ENCODE data around the gene IFT57. TPM values are rescaled to one million over a fixed set of nuclear protein-coding genes. Genes with fewer than 3 reads are reported as not detected.

The IFT57 gene
- total RNA-seq, 2 experiments from 2014 or later = 34.9 to 35.3 TPM

- no peaks in the 10 kb centered on the region for H3K9me3 Mint-ChIP-seq
- H3K4me3 Mint-ChIP-seq = no peak overlapping the region
- H3K27me3 Mint-ChIP-seq = no peaks in the 10 kb centered on the region
- H3K36me3 Mint-ChIP-seq = no peaks in the 10 kb centered on the region
- no peak overlapping the region for H3K27ac Mint-ChIP-seq
- peaks cover 22% of the 10 kb centered on the region for H3K4me1 Mint-ChIP-seq
- DNase-seq = no peak
These were observed 107.7 kb downstream of the IFT57 start for GRCh38 chr3:108114423-108115065.

GRCh38 chr3:108113975-108114374 lies 108.2 kb downstream of the IFT57 start:
- no peaks in the 10 kb centered on the region for H3K36me3 Mint-ChIP-seq
- no peak overlapping the region for H3K4me3 Mint-ChIP-seq
- H3K27ac Mint-ChIP-seq = no peak overlapping the region
- H3K9me3 Mint-ChIP-seq = no peaks in the 10 kb centered on the region
- H3K4me1 Mint-ChIP-seq = peaks cover 19% of the 10 kb centered on the region
- H3K27me3 Mint-ChIP-seq = no peaks in the 10 kb centered on the region
- no peak for DNase-seq

- H3K4me3 Mint-ChIP-seq = no peak overlapping the region
- no peaks in the 10 kb centered on the region for H3K27me3 Mint-ChIP-seq
- no peaks in the 10 kb centered on the region for H3K36me3 Mint-ChIP-seq
- DNase-seq = no peak
- H3K27ac Mint-ChIP-seq = no peak overlapping the region
- H3K4me1 Mint-ChIP-seq = peaks cover 2% of the 10 kb centered on the region
- H3K9me3 Mint-ChIP-seq = peaks cover 1% of the 10 kb centered on the region
These were observed 111.3 kb downstream of the IFT57 start for GRCh38 chr3:108110934-108111333.

Other genes starting within 250 kb of the IFT57 start
- gene CD47, start 131.4 kb downstream of the IFT57 start, total RNA-seq = 10 to 100 TPM; 84.7 to 85.2 TPM
- 1 to 10 TPM; 1.1 to 1.3 TPM for gene HHLA2, start 74.1 kb upstream of the IFT57 start, total RNA-seq